ENCODE data around the gene LARGE2.

- TF ChIP-seq CTCF (IDR thresholded peaks at IDR 0.05 in 8 of 11, conservative IDR thresholded peaks at IDR 0.05 in 3 of 11): no peak
- TF ChIP-seq POLR2AphosphoS5 (IDR thresholded peaks at IDR 0.05): no peak
Measured at GRCh38 chr11:45945397-45945999, 23.0 kb downstream of the LARGE2 start.
